H1 (cell line): Measurements from ENCODE around the gene PPP1R12B. TPM values are rescaled to one million over a fixed set of nuclear protein-coding genes. Genes with fewer than 3 reads are reported as not detected.

ENCODE experiments used
- BCL11A ChIP-seq, 2 experiments: IDR thresholded peaks; one replicate each; pipeline ENCODE4 v1.6.1; 2011; ENCODE audit warnings: low read depth in 2 of 2, low read length in 2 of 2, mild to moderate bottlenecking in 2 of 2
- CBX8 ChIP-seq: fragments of 300-800, 300-1000 bp; sonication (generic); IDR thresholded peaks from 2 replicates; pipeline ENCODE4 v1.7.1; 2016; ENCODE audit warnings: low read depth, low read length, borderline replicate concordance
- GABPA ChIP-seq: IDR thresholded peaks from 2 replicates; pipeline ENCODE4 v1.6.1; 2011; ENCODE audit warnings: mild to moderate bottlenecking, low read length, moderate library complexity, borderline replicate concordance; ENCODE audit not compliant: insufficient read depth
- JUND ChIP-seq: IDR thresholded peaks from 2 replicates; pipeline ENCODE4 v1.6.1; 2011; ENCODE audit warnings: mild to moderate bottlenecking, improper control_type of control experiment, low read length
- KDM1A ChIP-seq: fragments of 200-600, 300-600 bp; sonication (generic); IDR thresholded peaks from 2 replicates; pipeline ENCODE4 v1.7.1; 2016; ENCODE audit warnings: mild to moderate bottlenecking, low read length, borderline replicate concordance
- NRF1 ChIP-seq: IDR thresholded peaks from 2 replicates; pipeline ENCODE4 v1.6.1; 2011; ENCODE audit warnings: mild to moderate bottlenecking, low read depth, low read length, improper control_type of control experiment
- SP1 ChIP-seq: IDR thresholded peaks from 2 replicates; pipeline ENCODE4 v1.6.1; 2011; ENCODE audit warnings: low read depth, low read length
- SRF ChIP-seq: IDR thresholded peaks from 2 replicates; pipeline ENCODE4 v1.6.1; 2011; ENCODE audit warnings: mild to moderate bottlenecking, low read depth, low read length, moderate library complexity
- polyA plus RNA-seq, 7 experiments: library from polyadenylated mRNA; depleted of rRNA in 3 of 7; stranded (reverse) in 5 of 7; unstranded in 2 of 7; fragments of >200 nt in 5 of 7; fragments of 200-250 nt in 2 of 7; gene quantifications; 1 replicate in 5 of 7; 2 replicates in 1 of 7; 4 replicates in 1 of 7; pipeline versions ENCODE4 v1.2.1 to v1.2.3, GENCODE V29; 2011 to 2013; ENCODE audit warnings: missing spikeins in 2 of 7, mixed read lengths in 2 of 7
- total RNA-seq: library from RNA; stranded (reverse); fragmentation: NEBNext Ultra II Directional; extraction: Animal tissue kit (Norgen Biotek cat#: 25700); gene quantifications from 2 replicates; pipeline ENCODE4 v1.2.1, GENCODE V29; 2021
- TF ChIP-seq, protein P1 (sequence below): fragments of 300-600 bp; sonication (generic); IDR thresholded peaks from 2 replicates; pipeline ENCODE4 v1.7.1; 2012; ENCODE audit warnings: low read length, moderate library complexity, mild to moderate bottlenecking, inconsistent platforms; ENCODE audit not compliant: insufficient replicate concordance
- TF ChIP-seq, protein P2 (sequence below), 3 experiments: IDR thresholded peaks; 1 replicate in 2 of 3; 2 replicates in 1 of 3; pipeline versions ENCODE4 v1.5.1 to v1.6.1; 2011; ENCODE audit warnings: low read length in 3 of 3, mild to moderate bottlenecking in 3 of 3, inconsistent platforms in 2 of 3, low read depth in 1 of 3, moderate library complexity in 1 of 3; ENCODE audit not compliant: insufficient read depth in 1 of 3; ENCODE audit errors: control extremely low read depth in 1 of 3

Gene PPP1R12B
- total and polyA plus RNA-seq, 2 of the 8 experiments (the other 6 are each of a cell fraction or from before 2014, with no cell fraction given), result 7.9 to 18.7 TPM

- TF ChIP-seq, protein P1, sequence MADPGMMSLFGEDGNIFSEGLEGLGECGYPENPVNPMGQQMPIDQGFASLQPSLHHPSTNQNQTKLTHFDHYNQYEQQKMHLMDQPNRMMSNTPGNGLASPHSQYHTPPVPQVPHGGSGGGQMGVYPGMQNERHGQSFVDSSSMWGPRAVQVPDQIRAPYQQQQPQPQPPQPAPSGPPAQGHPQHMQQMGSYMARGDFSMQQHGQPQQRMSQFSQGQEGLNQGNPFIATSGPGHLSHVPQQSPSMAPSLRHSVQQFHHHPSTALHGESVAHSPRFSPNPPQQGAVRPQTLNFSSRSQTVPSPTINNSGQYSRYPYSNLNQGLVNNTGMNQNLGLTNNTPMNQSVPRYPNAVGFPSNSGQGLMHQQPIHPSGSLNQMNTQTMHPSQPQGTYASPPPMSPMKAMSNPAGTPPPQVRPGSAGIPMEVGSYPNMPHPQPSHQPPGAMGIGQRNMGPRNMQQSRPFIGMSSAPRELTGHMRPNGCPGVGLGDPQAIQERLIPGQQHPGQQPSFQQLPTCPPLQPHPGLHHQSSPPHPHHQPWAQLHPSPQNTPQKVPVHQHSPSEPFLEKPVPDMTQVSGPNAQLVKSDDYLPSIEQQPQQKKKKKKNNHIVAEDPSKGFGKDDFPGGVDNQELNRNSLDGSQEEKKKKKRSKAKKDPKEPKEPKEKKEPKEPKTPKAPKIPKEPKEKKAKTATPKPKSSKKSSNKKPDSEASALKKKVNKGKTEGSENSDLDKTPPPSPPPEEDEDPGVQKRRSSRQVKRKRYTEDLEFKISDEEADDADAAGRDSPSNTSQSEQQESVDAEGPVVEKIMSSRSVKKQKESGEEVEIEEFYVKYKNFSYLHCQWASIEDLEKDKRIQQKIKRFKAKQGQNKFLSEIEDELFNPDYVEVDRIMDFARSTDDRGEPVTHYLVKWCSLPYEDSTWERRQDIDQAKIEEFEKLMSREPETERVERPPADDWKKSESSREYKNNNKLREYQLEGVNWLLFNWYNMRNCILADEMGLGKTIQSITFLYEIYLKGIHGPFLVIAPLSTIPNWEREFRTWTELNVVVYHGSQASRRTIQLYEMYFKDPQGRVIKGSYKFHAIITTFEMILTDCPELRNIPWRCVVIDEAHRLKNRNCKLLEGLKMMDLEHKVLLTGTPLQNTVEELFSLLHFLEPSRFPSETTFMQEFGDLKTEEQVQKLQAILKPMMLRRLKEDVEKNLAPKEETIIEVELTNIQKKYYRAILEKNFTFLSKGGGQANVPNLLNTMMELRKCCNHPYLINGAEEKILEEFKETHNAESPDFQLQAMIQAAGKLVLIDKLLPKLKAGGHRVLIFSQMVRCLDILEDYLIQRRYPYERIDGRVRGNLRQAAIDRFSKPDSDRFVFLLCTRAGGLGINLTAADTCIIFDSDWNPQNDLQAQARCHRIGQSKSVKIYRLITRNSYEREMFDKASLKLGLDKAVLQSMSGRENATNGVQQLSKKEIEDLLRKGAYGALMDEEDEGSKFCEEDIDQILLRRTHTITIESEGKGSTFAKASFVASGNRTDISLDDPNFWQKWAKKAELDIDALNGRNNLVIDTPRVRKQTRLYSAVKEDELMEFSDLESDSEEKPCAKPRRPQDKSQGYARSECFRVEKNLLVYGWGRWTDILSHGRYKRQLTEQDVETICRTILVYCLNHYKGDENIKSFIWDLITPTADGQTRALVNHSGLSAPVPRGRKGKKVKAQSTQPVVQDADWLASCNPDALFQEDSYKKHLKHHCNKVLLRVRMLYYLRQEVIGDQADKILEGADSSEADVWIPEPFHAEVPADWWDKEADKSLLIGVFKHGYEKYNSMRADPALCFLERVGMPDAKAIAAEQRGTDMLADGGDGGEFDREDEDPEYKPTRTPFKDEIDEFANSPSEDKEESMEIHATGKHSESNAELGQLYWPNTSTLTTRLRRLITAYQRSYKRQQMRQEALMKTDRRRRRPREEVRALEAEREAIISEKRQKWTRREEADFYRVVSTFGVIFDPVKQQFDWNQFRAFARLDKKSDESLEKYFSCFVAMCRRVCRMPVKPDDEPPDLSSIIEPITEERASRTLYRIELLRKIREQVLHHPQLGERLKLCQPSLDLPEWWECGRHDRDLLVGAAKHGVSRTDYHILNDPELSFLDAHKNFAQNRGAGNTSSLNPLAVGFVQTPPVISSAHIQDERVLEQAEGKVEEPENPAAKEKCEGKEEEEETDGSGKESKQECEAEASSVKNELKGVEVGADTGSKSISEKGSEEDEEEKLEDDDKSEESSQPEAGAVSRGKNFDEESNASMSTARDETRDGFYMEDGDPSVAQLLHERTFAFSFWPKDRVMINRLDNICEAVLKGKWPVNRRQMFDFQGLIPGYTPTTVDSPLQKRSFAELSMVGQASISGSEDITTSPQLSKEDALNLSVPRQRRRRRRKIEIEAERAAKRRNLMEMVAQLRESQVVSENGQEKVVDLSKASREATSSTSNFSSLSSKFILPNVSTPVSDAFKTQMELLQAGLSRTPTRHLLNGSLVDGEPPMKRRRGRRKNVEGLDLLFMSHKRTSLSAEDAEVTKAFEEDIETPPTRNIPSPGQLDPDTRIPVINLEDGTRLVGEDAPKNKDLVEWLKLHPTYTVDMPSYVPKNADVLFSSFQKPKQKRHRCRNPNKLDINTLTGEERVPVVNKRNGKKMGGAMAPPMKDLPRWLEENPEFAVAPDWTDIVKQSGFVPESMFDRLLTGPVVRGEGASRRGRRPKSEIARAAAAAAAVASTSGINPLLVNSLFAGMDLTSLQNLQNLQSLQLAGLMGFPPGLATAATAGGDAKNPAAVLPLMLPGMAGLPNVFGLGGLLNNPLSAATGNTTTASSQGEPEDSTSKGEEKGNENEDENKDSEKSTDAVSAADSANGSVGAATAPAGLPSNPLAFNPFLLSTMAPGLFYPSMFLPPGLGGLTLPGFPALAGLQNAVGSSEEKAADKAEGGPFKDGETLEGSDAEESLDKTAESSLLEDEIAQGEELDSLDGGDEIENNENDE, result no peak
- no peak for TF ChIP-seq GABPA
- TF ChIP-seq, protein P2, sequence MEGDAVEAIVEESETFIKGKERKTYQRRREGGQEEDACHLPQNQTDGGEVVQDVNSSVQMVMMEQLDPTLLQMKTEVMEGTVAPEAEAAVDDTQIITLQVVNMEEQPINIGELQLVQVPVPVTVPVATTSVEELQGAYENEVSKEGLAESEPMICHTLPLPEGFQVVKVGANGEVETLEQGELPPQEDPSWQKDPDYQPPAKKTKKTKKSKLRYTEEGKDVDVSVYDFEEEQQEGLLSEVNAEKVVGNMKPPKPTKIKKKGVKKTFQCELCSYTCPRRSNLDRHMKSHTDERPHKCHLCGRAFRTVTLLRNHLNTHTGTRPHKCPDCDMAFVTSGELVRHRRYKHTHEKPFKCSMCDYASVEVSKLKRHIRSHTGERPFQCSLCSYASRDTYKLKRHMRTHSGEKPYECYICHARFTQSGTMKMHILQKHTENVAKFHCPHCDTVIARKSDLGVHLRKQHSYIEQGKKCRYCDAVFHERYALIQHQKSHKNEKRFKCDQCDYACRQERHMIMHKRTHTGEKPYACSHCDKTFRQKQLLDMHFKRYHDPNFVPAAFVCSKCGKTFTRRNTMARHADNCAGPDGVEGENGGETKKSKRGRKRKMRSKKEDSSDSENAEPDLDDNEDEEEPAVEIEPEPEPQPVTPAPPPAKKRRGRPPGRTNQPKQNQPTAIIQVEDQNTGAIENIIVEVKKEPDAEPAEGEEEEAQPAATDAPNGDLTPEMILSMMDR (IDR thresholded peaks at IDR 0.05; ENCODE audit: control extremely low read depth in 1 of 3, insufficient read depth in 1 of 3, low read depth in 1 of 3, low read length in 3 of 3), result no peak
- no peak for TF ChIP-seq KDM1A
- no peak for TF ChIP-seq SRF
- TF ChIP-seq BCL11A (IDR thresholded peaks at IDR 0.05; ENCODE audit: low read depth in 2 of 2, low read length in 2 of 2), result no peak
- no peak for TF ChIP-seq SP1
- no peak for TF ChIP-seq CBX8
- no peak for TF ChIP-seq JUND
- no peak for TF ChIP-seq NRF1
These were observed 276.2 kb downstream of the PPP1R12B start (continued) for GRCh38 chr1:202624781-202625108.
